Mesendoderm (in vitro differentiated cells): ENCODE measurements around the gene HSD17B8.

ENCODE experiments used
- DNase-seq: peaks from one replicate; pipeline ENCODE4 v3.0.0; 2013
- H2AK5ac ChIP-seq: 2 replicates; pipeline ENCODE4 v1.6.1; 2013; ENCODE audit warnings: low read length, inconsistent platforms
- H2BK120ac ChIP-seq: 2 replicates; pipeline ENCODE4 v1.6.1; 2013; ENCODE audit warnings: low read depth, mild to moderate bottlenecking, low read length, moderate library complexity, mixed read lengths
- H2BK15ac ChIP-seq: replicated peaks from 2 replicates; pipeline ENCODE4 v1.6.1; 2013; ENCODE audit warnings: low read depth, mild to moderate bottlenecking, moderate library complexity
- H2BK5ac ChIP-seq: 2 replicates; pipeline ENCODE4 v1.6.1; 2013; ENCODE audit warnings: low read length, inconsistent platforms
- H3K18ac ChIP-seq: 2 replicates; pipeline ENCODE4 v1.6.1; 2013; ENCODE audit warnings: mild to moderate bottlenecking, low read length, mixed read lengths
- H3K23ac ChIP-seq: one replicate; pipeline ENCODE4 v1.6.1; 2013; ENCODE audit warnings: low read length
- H3K27ac ChIP-seq: 2 replicates; pipeline ENCODE4 v1.5.1; 2013; ENCODE audit warnings: low read depth, mild to moderate bottlenecking, inconsistent platforms, low read length, moderate library complexity
- H3K27me3 ChIP-seq: 2 replicates; pipeline ENCODE4 v1.6.1; 2013; ENCODE audit warnings: low read length, control low read depth, mild to moderate bottlenecking, inconsistent platforms; ENCODE audit not compliant: insufficient read depth, poor library complexity
- H3K36me3 ChIP-seq: 2 replicates; pipeline ENCODE4 v1.6.1; 2013; ENCODE audit warnings: low read length, inconsistent platforms; ENCODE audit not compliant: control insufficient read depth, insufficient read depth
- H3K4ac ChIP-seq: one replicate; pipeline ENCODE4 v1.6.1; 2013; ENCODE audit warnings: low read depth, mild to moderate bottlenecking, low read length, moderate library complexity
- H3K4me1 ChIP-seq: 2 replicates; pipeline ENCODE4 v1.6.1; 2013; ENCODE audit warnings: low read depth, low read length, inconsistent platforms; ENCODE audit not compliant: control insufficient read depth
- H3K4me2 ChIP-seq: 2 replicates; pipeline ENCODE4 v1.6.1; 2013; ENCODE audit warnings: low read length
- H3K4me3 ChIP-seq: 2 replicates; pipeline ENCODE4 v1.5.1; 2013; ENCODE audit warnings: mild to moderate bottlenecking, low read length
- H3K56ac ChIP-seq: one replicate; pipeline ENCODE4 v1.6.1; 2013; ENCODE audit warnings: low read length
- H3K79me1 ChIP-seq: 2 replicates; pipeline ENCODE4 v1.6.1; 2013; ENCODE audit warnings: low read length, inconsistent platforms
- H3K79me2 ChIP-seq: 2 replicates; pipeline ENCODE4 v1.6.1; 2013; ENCODE audit warnings: mild to moderate bottlenecking, low read length; ENCODE audit not compliant: control insufficient read depth, insufficient read depth
- H3K9ac ChIP-seq: 2 replicates; pipeline ENCODE4 v1.6.1; 2013; ENCODE audit warnings: low read length, inconsistent platforms
- H4K5ac ChIP-seq: one replicate; pipeline ENCODE4 v1.6.1; 2013; ENCODE audit warnings: low read length
- H4K8ac ChIP-seq: one replicate; pipeline ENCODE4 v1.6.1; 2013; ENCODE audit warnings: low read depth, mild to moderate bottlenecking, control low read depth, low read length, moderate library complexity
- WGBS: extraction: QIAGEN DNeasy Blood & Tissue Kit; methylation state at CpG from one replicate; pipeline ENCODE4 v1.1.7; 2013; ENCODE audit warnings: low lambda C conversion rate, missing lambda C conversion rate; ENCODE audit not compliant: insufficient coverage; ENCODE audit errors: extremely low coverage; 5-methylcytosine and 5-hydroxymethylcytosine counted together

Gene HSD17B8

GRCh38 chr6:33166363-33166762 lies 38.1 kb upstream of the HSD17B8 start:
- no CpG with 5 or more reads among the region's 6 CpGs for WGBS
- no peak overlapping the region for H3K4me3 ChIP-seq
- no peak overlapping the region for H3K23ac ChIP-seq
- H2BK5ac ChIP-seq = no peak overlapping the region
- no peak overlapping the region for H2BK120ac ChIP-seq
- no peak overlapping the region for H2AK5ac ChIP-seq
- H4K8ac ChIP-seq = no peak overlapping the region
- H4K5ac ChIP-seq = no peak overlapping the region
- H3K56ac ChIP-seq = no peak overlapping the region
- no peak for DNase-seq
- H3K4me2 ChIP-seq = no peak overlapping the region
- H3K79me2 ChIP-seq = no peaks in the 10 kb centered on the region
- H3K79me1 ChIP-seq = no peaks in the 10 kb centered on the region
- H3K27ac ChIP-seq = no peak overlapping the region
- H3K27me3 ChIP-seq = no peaks in the 10 kb centered on the region
- no peak overlapping the region for H3K4ac ChIP-seq
- H3K18ac ChIP-seq = no peak overlapping the region
- H3K4me1 ChIP-seq = no peaks in the 10 kb centered on the region
- H3K36me3 ChIP-seq = no peaks in the 10 kb centered on the region
- no peak overlapping the region for H3K9ac ChIP-seq
- H2BK15ac ChIP-seq = no peak overlapping the region

- no peak overlapping the region for H2BK120ac ChIP-seq
- no peaks in the 10 kb centered on the region for H3K79me1 ChIP-seq
- H2BK5ac ChIP-seq = no peak overlapping the region
- DNase-seq = no peak
- H2AK5ac ChIP-seq = no peak overlapping the region
- no peak overlapping the region for H3K4me3 ChIP-seq
- no CpG with 5 or more reads among the region's 7 CpGs for WGBS
- no peak overlapping the region for H3K18ac ChIP-seq
- no peaks in the 10 kb centered on the region for H3K4me1 ChIP-seq
- H3K56ac ChIP-seq = no peak overlapping the region
- H4K8ac ChIP-seq = no peak overlapping the region
- no peaks in the 10 kb centered on the region for H3K36me3 ChIP-seq
- no peak overlapping the region for H3K23ac ChIP-seq
- no peak overlapping the region for H2BK15ac ChIP-seq
- H3K4me2 ChIP-seq = no peak overlapping the region
- H3K79me2 ChIP-seq = no peaks in the 10 kb centered on the region
- H3K27me3 ChIP-seq = no peaks in the 10 kb centered on the region
- H4K5ac ChIP-seq = no peak overlapping the region
- no peak overlapping the region for H3K27ac ChIP-seq
- H3K4ac ChIP-seq = no peak overlapping the region
- H3K9ac ChIP-seq = no peak overlapping the region
These were observed 37.6 kb upstream of the HSD17B8 start for GRCh38 chr6:33166811-33167210.

- no peak overlapping the region for H4K8ac ChIP-seq
- no CpG with 5 or more reads among the region's 19 CpGs for WGBS
- no peak overlapping the region for H4K5ac ChIP-seq
- H2BK120ac ChIP-seq = no peak overlapping the region
- no peak overlapping the region for H3K23ac ChIP-seq
- H2BK15ac ChIP-seq = no peak overlapping the region
- no peak overlapping the region for H2BK5ac ChIP-seq
- no peaks in the 10 kb centered on the region for H3K79me2 ChIP-seq
- no peaks in the 10 kb centered on the region for H3K79me1 ChIP-seq
- no peak overlapping the region for H2AK5ac ChIP-seq
- H3K4me2 ChIP-seq = no peak overlapping the region
- no peaks in the 10 kb centered on the region for H3K36me3 ChIP-seq
- no peaks in the 10 kb centered on the region for H3K27me3 ChIP-seq
- no peak overlapping the region for H3K56ac ChIP-seq
- H3K9ac ChIP-seq = no peak overlapping the region
- H3K4me1 ChIP-seq = no peaks in the 10 kb centered on the region
- H3K4me3 ChIP-seq = no peak overlapping the region
- DNase-seq = no peak
- H3K27ac ChIP-seq = no peak overlapping the region
- H3K18ac ChIP-seq = no peak overlapping the region
- no peak overlapping the region for H3K4ac ChIP-seq
These were observed 36.8 kb upstream of the HSD17B8 start for GRCh38 chr6:33167374-33168283.

GRCh38 chr6:33168284-33168601 lies 36.2 kb upstream of the HSD17B8 start:
- Histone ChIP-seq H3K4ac (no peak overlapping the region), H4K5ac (no peak overlapping the region), H3K4me1 (no peaks in the 10 kb centered on the region), H2BK120ac (no peak overlapping the region), H3K27me3 (no peaks in the 10 kb centered on the region), H2BK15ac (no peak overlapping the region), H3K4me2 (no peak overlapping the region), H3K79me1 (no peaks in the 10 kb centered on the region), H2BK5ac (no peak overlapping the region), H3K56ac (no peak overlapping the region), H3K23ac (no peak overlapping the region), H3K18ac (no peak overlapping the region), H3K27ac (no peak overlapping the region), H2AK5ac (no peak overlapping the region), H3K79me2 (no peaks in the 10 kb centered on the region), H3K9ac (no peak overlapping the region), H3K4me3 (no peak overlapping the region), H3K36me3 (no peaks in the 10 kb centered on the region), H4K8ac (no peak overlapping the region)
- DNase-seq = no peak
- WGBS = no CpG with 5 or more reads among the region's 6 CpGs

- no peak overlapping the region for H3K4me3 ChIP-seq
- WGBS = no CpG with 5 or more reads among the region's 5 CpGs
- no peak overlapping the region for H3K27ac ChIP-seq
- H2BK120ac ChIP-seq = no peak overlapping the region
- no peak overlapping the region for H4K5ac ChIP-seq
- no peak overlapping the region for H3K23ac ChIP-seq
- H3K9ac ChIP-seq = no peak overlapping the region
- no peak for DNase-seq
- H3K4me1 ChIP-seq = no peaks in the 10 kb centered on the region
- no peak overlapping the region for H3K56ac ChIP-seq
- H2BK15ac ChIP-seq = no peak overlapping the region
- no peak overlapping the region for H2AK5ac ChIP-seq
- no peak overlapping the region for H4K8ac ChIP-seq
- H3K27me3 ChIP-seq = no peaks in the 10 kb centered on the region
- H3K79me2 ChIP-seq = no peaks in the 10 kb centered on the region
- no peaks in the 10 kb centered on the region for H3K36me3 ChIP-seq
- no peak overlapping the region for H3K4ac ChIP-seq
- H3K4me2 ChIP-seq = no peak overlapping the region
- H3K79me1 ChIP-seq = no peaks in the 10 kb centered on the region
- no peak overlapping the region for H3K18ac ChIP-seq
- no peak overlapping the region for H2BK5ac ChIP-seq
These were observed 35.8 kb upstream of the HSD17B8 start for GRCh38 chr6:33168639-33169038.
